Tracheal epithelial cell (primary cell): Measurements from ENCODE around the gene CASP14. TPM values are rescaled to one million over a fixed set of nuclear protein-coding genes. Genes with fewer than 3 reads are reported as not detected.

Experiments
- total RNA-seq: library from RNA; depleted of rRNA; stranded (reverse); fragments of >200 nt; gene quantifications from 2 replicates; pipeline ENCODE4 v1.2.1, GENCODE V29; 2014

The CASP14 gene
- total RNA-seq: 0.21 and 0.72 TPM in 2 replicates

GRCh38 chr19:15048885-15049541, at the start of gene CASP14:
TSS of gene CASP14 (plus strand) at chr19:15049480. CDS start at chr19:15052252, 2,772 bp downstream.

GRCh38 chr19:15081911-15082310, 32.6 kb downstream of the CASP14 start, which contains the start of gene OR1I1:
TSS of gene OR1I1 (plus strand) at chr19:15082211. CDS start at chr19:15087066, 4,855 bp downstream.

GRCh38 chr19:15107061-15108010, 58.1 kb downstream of the CASP14 start, which contains the start of gene SYDE1:
TSS of gene SYDE1 (plus strand) at chr19:15107401. CDS start at chr19:15107434, 33 bp downstream.

Other genes with a start within 250 kb of the CASP14 start
- not detected in 2 replicates for gene OR7A5, start 214.3 kb upstream of the CASP14 start, total RNA-seq
- under 0.01 TPM in 1 of 2 replicates, not detected in the other for gene OR7C1, start 214.3 kb upstream of the CASP14 start, total RNA-seq
- not detected in 2 replicates for gene OR7A10, start 200.6 kb upstream of the CASP14 start, total RNA-seq
- gene OR7A17, start 163.3 kb upstream of the CASP14 start, total RNA-seq: not detected in 2 replicates
- gene OR7C2, start 108.0 kb upstream of the CASP14 start, total RNA-seq: not detected in 2 replicates
- not detected in 2 replicates for gene SLC1A6, start 69.6 kb upstream of the CASP14 start, total RNA-seq
- not detected in 2 replicates for gene OR1I1, start 32.7 kb downstream of the CASP14 start, total RNA-seq
- 2.1 and 5.8 TPM in 2 replicates for gene SYDE1, start 57.9 kb downstream of the CASP14 start, total RNA-seq
- gene NOTCH3, start 151.5 kb downstream of the CASP14 start, total RNA-seq: 133 and 141 TPM in 2 replicates
- gene EPHX3, start 183.0 kb downstream of the CASP14 start, total RNA-seq: 0.21 and 0.72 TPM in 2 replicates